ENCODE results near the gene DSCAML1. TPM values are rescaled to one million over a fixed set of nuclear protein-coding genes. Genes with fewer than 3 reads are reported as not detected.

DSCAML1 gene
- total RNA-seq, 1 donor from 2014 or later, result 4.0 TPM

GRCh38 chr11:117490911-117491310, 306.1 kb downstream of the DSCAML1 start:
- no peak for DNase-seq (ENCODE audit: low read depth)
- no peak for TF ChIP-seq CTCF (conservative IDR thresholded peaks at IDR 0.05; ENCODE audit: low read depth, low read length)
- H3K4me3 ChIP-seq (ENCODE audit: low read depth, low read length), result no peak overlapping the region

- H3K4me3 ChIP-seq (ENCODE audit: low read depth, low read length), result no peak overlapping the region
- no peak for TF ChIP-seq CTCF (conservative IDR thresholded peaks at IDR 0.05; ENCODE audit: low read depth, low read length)
- DNase-seq (ENCODE audit: low read depth), result no peak
Observed at GRCh38 chr11:117489999-117490679, 306.9 kb downstream of the DSCAML1 start.

GRCh38 chr11:117488996-117489952, 307.7 kb downstream of the DSCAML1 start:
- no peak for TF ChIP-seq CTCF (conservative IDR thresholded peaks at IDR 0.05; ENCODE audit: low read depth, low read length)
- H3K4me3 ChIP-seq (ENCODE audit: low read depth, low read length), result no peak overlapping the region
- no peak for DNase-seq (ENCODE audit: low read depth)

GRCh38 chr11:117486059-117486458, 311.0 kb downstream of the DSCAML1 start:
- H3K4me3 ChIP-seq (ENCODE audit: low read depth, low read length), result no peak overlapping the region
- DNase-seq (ENCODE audit: low read depth), result no peak
- no peak for TF ChIP-seq CTCF (conservative IDR thresholded peaks at IDR 0.05; ENCODE audit: low read depth, low read length)

GRCh38 chr11:117484156-117484555, 312.9 kb downstream of the DSCAML1 start:
- TF ChIP-seq CTCF (conservative IDR thresholded peaks at IDR 0.05; ENCODE audit: low read depth, low read length), result no peak
- H3K4me3 ChIP-seq (ENCODE audit: low read depth, low read length), result no peak overlapping the region
- DNase-seq (ENCODE audit: low read depth), result no peak

- TF ChIP-seq CTCF (conservative IDR thresholded peaks at IDR 0.05; ENCODE audit: low read depth, low read length), result no peak
- H3K4me3 ChIP-seq (ENCODE audit: low read depth, low read length), result no peak overlapping the region
- DNase-seq (ENCODE audit: low read depth), result no peak
Observed at GRCh38 chr11:117483372-117483771, 313.6 kb downstream of the DSCAML1 start.
